ENCODE data around the gene PSTK. TPM values are rescaled to one million over a fixed set of nuclear protein-coding genes. Genes with fewer than 3 reads are reported as not detected.
A peak's percentile ranks its signal among the peaks of the same experiment; 100 is the strongest.

PSTK gene
- polyA plus RNA-seq, 2 of the 4 experiments (the other 2 are of a cell fraction), result 5.3 to 9.0 TPM

DNA sequence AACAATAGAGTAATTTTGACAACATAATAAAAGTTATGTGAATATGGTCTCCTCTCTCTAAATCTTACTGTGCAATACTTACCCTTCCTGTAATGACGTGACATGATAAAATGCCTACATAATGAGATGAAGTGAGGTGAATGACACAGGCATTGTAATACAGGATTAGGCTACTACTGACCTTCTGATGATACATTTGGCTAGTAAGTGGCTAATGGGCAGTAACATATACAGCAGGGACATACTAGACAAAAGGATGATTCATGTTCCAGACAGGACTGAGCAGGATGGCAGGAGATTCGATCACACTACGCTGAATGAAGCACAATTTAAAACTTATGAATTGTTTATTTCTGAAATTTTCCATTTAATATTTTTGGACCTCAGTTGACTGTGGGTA, 30.9 kb upstream of the PSTK start:
- H3K27ac ChIP-seq, result no peak overlapping the region
- H3K4me3 ChIP-seq, result no peak overlapping the region
- WGBS (ENCODE audit: missing lambda C conversion rate), result 94% methylated on average over 3 of the region's 3 CpGs
- DNase-seq (ENCODE audit: low read depth in 1 of 2, low spot score in 1 of 2), result no peak
- FAIRE-seq, result no peak
- TF ChIP-seq NR3C1 (IDR thresholded peaks at IDR 0.05) (no peak), RFX5 (IDR thresholded peaks at IDR 0.05) (no peak), HDAC2 (IDR thresholded peaks at IDR 0.05) (no peak), JUN (IDR thresholded peaks at IDR 0.05) (no peak), SREBF2 (IDR thresholded peaks at IDR 0.05) (no peak)
- TF ChIP-seq, protein P1, sequence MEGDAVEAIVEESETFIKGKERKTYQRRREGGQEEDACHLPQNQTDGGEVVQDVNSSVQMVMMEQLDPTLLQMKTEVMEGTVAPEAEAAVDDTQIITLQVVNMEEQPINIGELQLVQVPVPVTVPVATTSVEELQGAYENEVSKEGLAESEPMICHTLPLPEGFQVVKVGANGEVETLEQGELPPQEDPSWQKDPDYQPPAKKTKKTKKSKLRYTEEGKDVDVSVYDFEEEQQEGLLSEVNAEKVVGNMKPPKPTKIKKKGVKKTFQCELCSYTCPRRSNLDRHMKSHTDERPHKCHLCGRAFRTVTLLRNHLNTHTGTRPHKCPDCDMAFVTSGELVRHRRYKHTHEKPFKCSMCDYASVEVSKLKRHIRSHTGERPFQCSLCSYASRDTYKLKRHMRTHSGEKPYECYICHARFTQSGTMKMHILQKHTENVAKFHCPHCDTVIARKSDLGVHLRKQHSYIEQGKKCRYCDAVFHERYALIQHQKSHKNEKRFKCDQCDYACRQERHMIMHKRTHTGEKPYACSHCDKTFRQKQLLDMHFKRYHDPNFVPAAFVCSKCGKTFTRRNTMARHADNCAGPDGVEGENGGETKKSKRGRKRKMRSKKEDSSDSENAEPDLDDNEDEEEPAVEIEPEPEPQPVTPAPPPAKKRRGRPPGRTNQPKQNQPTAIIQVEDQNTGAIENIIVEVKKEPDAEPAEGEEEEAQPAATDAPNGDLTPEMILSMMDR (IDR thresholded peaks at IDR 0.05), result no peak
- H3K4me1 ChIP-seq, result peaks cover 15% of the 10 kb centered on the region; the same call in 2 of the 3 replicates
- no peak for ATAC-seq
- ChIA-PET POLR2A (interaction anchor here (1.4 kb wide), 1 partner anchor 31 kb away, joined by 3 read pairs; the partner anchor contains the start of gene PSTK), CTCF (no interaction called here)
- no peak overlapping the region for H3K4me2 ChIP-seq
- no peaks in the 10 kb centered on the region for H3K9me3 ChIP-seq

DNA sequence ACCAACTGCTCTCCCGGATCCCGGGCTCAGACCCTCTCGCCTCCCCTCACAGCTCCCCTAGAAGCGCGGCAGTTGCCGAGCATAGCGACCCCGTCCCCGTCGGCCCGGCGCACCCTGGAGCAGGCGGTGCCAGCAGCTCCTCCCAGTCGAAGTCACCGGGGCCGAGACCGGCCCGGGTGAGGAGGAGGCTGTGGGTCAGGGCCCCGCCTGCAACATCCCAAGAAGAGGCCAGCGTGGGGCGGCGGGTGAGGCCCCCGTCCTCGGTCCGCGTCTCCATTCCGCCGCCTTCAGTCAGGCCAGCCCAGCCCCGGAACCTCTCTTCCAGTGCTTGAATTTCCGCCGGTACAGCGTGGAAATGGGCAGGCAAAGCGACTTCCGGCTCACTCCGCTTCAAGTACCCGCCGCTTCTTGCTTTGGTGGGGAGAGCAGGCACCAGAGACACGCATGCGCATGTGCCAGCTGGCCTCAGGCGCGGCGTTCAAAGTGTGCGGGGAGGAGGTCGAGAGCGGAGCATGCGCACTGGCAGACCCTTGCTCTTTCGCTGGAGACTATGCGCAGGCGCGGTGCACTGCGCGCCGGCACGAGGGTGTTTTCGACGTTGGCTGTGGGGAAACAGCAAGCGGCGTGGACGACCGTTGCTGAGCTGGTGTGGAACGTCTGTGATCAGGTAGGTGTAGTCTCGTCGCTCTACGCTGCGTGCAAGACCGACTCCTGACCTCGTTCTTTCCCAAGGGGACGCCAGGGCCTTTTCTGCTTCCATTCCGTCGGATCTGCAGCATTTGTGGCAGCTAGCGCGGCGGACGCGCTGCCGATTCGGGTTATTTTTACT, 26.1 kb upstream of the PSTK start, which contains the start of gene C10orf88:
C10orf88 (minus strand) TSS at position 326 of the 829 bp plus-strand sequence; CDS start at position 277, 49 bp downstream.
- H3K4me2 ChIP-seq, result peak within 1 kb of the TSS; percentile 95
- POLR2A ChIA-PET, result interaction anchor here (1.0 to 1.5 kb wide), 4 partner anchors 8 to 74 kb away, joined by 3 to 12 read pairs (median 3); partner anchors contain the start of gene PSTK
- CTCF ChIA-PET, result interaction anchor here (1.0 to 1.7 kb wide), 2 partner anchors 12 to 14 kb away, joined by 3 to 4 read pairs; no protein-coding TSS in a partner anchor
- H3K4me3 ChIP-seq, result peak within 1 kb of the TSS; percentile 96
- peaks cover 9% of the 10 kb centered on the region for H3K9me3 ChIP-seq
- peak; percentile 99 to 100 for ATAC-seq
- H3K27ac ChIP-seq, result peak within 1 kb of the TSS; percentile 97
- 10% methylated on average over 49 of the region's 77 CpGs for WGBS (ENCODE audit: missing lambda C conversion rate)
- FAIRE-seq, result no peak
- peak; percentile 94 to 99 for DNase-seq (ENCODE audit: low read depth in 1 of 2, low spot score in 1 of 2)
- H3K4me1 ChIP-seq, result peaks cover 18% of the 10 kb centered on the region
- TF ChIP-seq PHF8 (IDR thresholded peaks at IDR 0.05; ENCODE audit: borderline replicate concordance, low read depth), result peak; percentile 38; the same call in 1 of the 2 replicates
- TF ChIP-seq CBX8 (IDR thresholded peaks at IDR 0.05), result no peak
- TF ChIP-seq, protein P2, sequence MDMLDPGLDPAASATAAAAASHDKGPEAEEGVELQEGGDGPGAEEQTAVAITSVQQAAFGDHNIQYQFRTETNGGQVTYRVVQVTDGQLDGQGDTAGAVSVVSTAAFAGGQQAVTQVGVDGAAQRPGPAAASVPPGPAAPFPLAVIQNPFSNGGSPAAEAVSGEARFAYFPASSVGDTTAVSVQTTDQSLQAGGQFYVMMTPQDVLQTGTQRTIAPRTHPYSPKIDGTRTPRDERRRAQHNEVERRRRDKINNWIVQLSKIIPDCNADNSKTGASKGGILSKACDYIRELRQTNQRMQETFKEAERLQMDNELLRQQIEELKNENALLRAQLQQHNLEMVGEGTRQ (IDR thresholded peaks at IDR 0.05), result peak; percentile 37; the same call in 1 of the 2 replicates
- TF ChIP-seq, protein P3, sequence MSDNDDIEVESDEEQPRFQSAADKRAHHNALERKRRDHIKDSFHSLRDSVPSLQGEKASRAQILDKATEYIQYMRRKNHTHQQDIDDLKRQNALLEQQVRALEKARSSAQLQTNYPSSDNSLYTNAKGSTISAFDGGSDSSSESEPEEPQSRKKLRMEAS (IDR thresholded peaks at IDR 0.05), result peak; percentile 100
- peak; percentile 92 for TF ChIP-seq HOXB5 (CRISPR knock-in tag; IDR thresholded peaks at IDR 0.05)
- 0 out of 2 replicates have a peak, but pooled peaks have one; percentile 58 for TF ChIP-seq MAZ (IDR thresholded peaks at IDR 0.05; ENCODE audit: borderline replicate concordance, low read depth, low read length)
- no peak for TF ChIP-seq RCOR1 (IDR thresholded peaks at IDR 0.05; ENCODE audit: low read depth, low read length)
- TF ChIP-seq KDM5A (IDR thresholded peaks at IDR 0.05), result peak; percentile 39; the same call in 1 of the 2 replicates
- peak; percentile 66 for TF ChIP-seq POLR2A (IDR thresholded peaks at IDR 0.05; ENCODE audit: low read length)
- TF ChIP-seq, protein P4, sequence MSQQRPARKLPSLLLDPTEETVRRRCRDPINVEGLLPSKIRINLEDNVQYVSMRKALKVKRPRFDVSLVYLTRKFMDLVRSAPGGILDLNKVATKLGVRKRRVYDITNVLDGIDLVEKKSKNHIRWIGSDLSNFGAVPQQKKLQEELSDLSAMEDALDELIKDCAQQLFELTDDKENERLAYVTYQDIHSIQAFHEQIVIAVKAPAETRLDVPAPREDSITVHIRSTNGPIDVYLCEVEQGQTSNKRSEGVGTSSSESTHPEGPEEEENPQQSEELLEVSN (IDR thresholded peaks at IDR 0.05; ENCODE audit: borderline replicate concordance, low read depth), result peak; percentile 100
- TF ChIP-seq, protein P5, sequence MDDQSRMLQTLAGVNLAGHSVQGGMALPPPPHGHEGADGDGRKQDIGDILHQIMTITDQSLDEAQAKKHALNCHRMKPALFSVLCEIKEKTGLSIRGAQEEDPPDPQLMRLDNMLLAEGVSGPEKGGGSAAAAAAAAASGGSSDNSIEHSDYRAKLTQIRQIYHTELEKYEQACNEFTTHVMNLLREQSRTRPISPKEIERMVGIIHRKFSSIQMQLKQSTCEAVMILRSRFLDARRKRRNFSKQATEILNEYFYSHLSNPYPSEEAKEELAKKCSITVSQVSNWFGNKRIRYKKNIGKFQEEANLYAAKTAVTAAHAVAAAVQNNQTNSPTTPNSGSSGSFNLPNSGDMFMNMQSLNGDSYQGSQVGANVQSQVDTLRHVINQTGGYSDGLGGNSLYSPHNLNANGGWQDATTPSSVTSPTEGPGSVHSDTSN (IDR thresholded peaks at IDR 0.05), result peak; percentile 58; the same call in 1 of the 2 replicates
- no peak for TF ChIP-seq ZNF302 (CRISPR knock-in tag; IDR thresholded peaks at IDR 0.05)
- TF ChIP-seq ZSCAN20 (CRISPR knock-in tag; IDR thresholded peaks at IDR 0.05), result 0 out of 2 replicates have a peak, but pooled peaks have one; percentile 51
- TF ChIP-seq POLR2AphosphoS2 (conservative IDR thresholded peaks at IDR 0.05; ENCODE audit: low read length), result no peak
- TF ChIP-seq NR3C1 (IDR thresholded peaks at IDR 0.05), result no peak
- peak; percentile 91 for TF ChIP-seq HOXB13 (CRISPR knock-in tag; IDR thresholded peaks at IDR 0.05; ENCODE audit: low read depth)
- TF ChIP-seq, protein P6, sequence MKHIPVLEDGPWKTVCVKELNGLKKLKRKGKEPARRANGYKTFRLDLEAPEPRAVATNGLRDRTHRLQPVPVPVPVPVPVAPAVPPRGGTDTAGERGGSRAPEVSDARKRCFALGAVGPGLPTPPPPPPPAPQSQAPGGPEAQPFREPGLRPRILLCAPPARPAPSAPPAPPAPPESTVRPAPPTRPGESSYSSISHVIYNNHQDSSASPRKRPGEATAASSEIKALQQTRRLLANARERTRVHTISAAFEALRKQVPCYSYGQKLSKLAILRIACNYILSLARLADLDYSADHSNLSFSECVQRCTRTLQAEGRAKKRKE (CRISPR knock-in tag; IDR thresholded peaks at IDR 0.05; ENCODE audit: low read depth), result peak; percentile 86; the same call in 1 of the 2 replicates
- TF ChIP-seq, protein P7, sequence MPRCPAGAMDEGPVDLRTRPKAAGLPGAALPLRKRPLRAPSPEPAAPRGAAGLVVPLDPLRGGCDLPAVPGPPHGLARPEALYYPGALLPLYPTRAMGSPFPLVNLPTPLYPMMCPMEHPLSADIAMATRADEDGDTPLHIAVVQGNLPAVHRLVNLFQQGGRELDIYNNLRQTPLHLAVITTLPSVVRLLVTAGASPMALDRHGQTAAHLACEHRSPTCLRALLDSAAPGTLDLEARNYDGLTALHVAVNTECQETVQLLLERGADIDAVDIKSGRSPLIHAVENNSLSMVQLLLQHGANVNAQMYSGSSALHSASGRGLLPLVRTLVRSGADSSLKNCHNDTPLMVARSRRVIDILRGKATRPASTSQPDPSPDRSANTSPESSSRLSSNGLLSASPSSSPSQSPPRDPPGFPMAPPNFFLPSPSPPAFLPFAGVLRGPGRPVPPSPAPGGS (IDR thresholded peaks at IDR 0.05), result no peak
- TF ChIP-seq, protein P1 (IDR thresholded peaks at IDR 0.05), result no peak
- TF ChIP-seq HDAC2 (IDR thresholded peaks at IDR 0.05), result peak; percentile 45; the same call in 1 of the 2 replicates
- TF ChIP-seq ZC3H11A (IDR thresholded peaks at IDR 0.05), result peak; percentile 17; the same call in 1 of the 2 replicates
- TF ChIP-seq BHLHE40 (IDR thresholded peaks at IDR 0.05; ENCODE audit: low read depth, low read length), result no peak
- peak; percentile 99 for TF ChIP-seq RNF2 (IDR thresholded peaks at IDR 0.05; ENCODE audit: borderline replicate concordance, low read depth)
- peak; percentile 53 for TF ChIP-seq GATA3 (IDR thresholded peaks at IDR 0.05; ENCODE audit: borderline replicate concordance)

Data from A549 (cell line).